ENCODE data around the gene RTL1. TPM values are rescaled to one million over a fixed set of nuclear protein-coding genes. Genes with fewer than 3 reads are reported as not detected.

Gene RTL1
- total RNA-seq, 1 donor from 2014 or later: not detected

DNA sequence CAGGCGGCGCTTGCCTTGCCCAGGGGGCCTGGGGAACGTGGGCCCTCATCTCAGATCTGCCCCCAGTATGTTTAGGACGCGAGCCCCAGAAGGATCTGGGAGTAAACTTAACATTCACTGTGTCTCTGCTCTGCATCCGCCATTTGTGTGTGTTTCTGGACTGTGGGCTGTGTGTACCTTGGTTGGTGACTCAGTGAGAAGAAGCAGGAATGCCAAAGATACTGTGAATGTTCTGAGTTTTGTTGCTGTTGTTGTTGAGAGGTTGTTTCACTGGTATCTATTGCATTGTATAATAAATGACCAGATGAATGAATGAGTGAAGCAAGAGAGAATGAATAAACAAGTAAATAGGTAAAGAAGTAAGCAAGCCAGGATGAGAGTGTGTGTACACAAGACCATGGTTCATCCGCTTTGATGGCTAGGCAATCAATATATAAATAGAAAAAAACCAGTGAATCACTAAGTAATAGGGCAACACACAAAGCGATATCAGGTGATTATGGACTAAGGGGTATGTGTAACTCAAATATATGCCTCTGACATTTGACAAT, 57.1 kb downstream of the RTL1 start:
- TF ChIP-seq, protein P1, sequence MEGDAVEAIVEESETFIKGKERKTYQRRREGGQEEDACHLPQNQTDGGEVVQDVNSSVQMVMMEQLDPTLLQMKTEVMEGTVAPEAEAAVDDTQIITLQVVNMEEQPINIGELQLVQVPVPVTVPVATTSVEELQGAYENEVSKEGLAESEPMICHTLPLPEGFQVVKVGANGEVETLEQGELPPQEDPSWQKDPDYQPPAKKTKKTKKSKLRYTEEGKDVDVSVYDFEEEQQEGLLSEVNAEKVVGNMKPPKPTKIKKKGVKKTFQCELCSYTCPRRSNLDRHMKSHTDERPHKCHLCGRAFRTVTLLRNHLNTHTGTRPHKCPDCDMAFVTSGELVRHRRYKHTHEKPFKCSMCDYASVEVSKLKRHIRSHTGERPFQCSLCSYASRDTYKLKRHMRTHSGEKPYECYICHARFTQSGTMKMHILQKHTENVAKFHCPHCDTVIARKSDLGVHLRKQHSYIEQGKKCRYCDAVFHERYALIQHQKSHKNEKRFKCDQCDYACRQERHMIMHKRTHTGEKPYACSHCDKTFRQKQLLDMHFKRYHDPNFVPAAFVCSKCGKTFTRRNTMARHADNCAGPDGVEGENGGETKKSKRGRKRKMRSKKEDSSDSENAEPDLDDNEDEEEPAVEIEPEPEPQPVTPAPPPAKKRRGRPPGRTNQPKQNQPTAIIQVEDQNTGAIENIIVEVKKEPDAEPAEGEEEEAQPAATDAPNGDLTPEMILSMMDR (IDR thresholded peaks at IDR 0.05): no peak
- H3K4me3 ChIP-seq: no peak overlapping the region
- intact Hi-C loops (cut with DNase I): no loop called here
- DNase-seq: peak; percentile 15
- peaks cover 4% of the 10 kb centered on the region for H3K4me1 ChIP-seq
- no peaks in the 10 kb centered on the region for H3K9me3 ChIP-seq
- no peak for ATAC-seq
- no peaks in the 10 kb centered on the region for H3K36me3 ChIP-seq
- H3K27me3 ChIP-seq (ENCODE audit: low read depth): no peaks in the 10 kb centered on the region
- H3K27ac ChIP-seq: no peak overlapping the region

DNA sequence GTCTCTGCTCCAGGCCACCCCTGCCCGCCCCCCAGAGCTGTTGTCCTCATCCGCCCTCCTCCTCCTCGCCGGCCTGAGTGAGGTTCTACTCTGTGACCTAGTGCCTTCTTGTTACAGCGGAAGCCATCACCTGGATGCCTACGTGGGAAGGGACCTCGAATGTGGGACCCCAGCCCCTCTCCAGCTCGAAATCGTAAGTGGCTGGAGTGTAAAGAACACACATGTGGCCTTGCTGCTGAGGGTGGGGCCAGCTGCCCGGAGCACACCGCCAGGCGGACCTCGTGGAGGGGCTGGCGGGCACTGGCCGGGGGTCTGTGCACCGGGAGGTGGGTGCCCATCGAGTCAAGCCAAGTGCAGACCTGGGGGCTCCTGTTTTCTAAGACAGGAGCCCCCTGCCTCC, 58.2 kb downstream of the RTL1 start:
- ATAC-seq (no peak), DNase-seq (no peak)
- peaks cover 4% of the 10 kb centered on the region for H3K4me1 ChIP-seq
- TF ChIP-seq, protein P1 (IDR thresholded peaks at IDR 0.05): no peak
- no peak overlapping the region for H3K4me3 ChIP-seq
- H3K27ac ChIP-seq: no peak overlapping the region
- H3K9me3 ChIP-seq: no peaks in the 10 kb centered on the region
- no peaks in the 10 kb centered on the region for H3K27me3 ChIP-seq (ENCODE audit: low read depth)
- no peaks in the 10 kb centered on the region for H3K36me3 ChIP-seq
- intact Hi-C loops (cut with DNase I): no loop called here

DNA sequence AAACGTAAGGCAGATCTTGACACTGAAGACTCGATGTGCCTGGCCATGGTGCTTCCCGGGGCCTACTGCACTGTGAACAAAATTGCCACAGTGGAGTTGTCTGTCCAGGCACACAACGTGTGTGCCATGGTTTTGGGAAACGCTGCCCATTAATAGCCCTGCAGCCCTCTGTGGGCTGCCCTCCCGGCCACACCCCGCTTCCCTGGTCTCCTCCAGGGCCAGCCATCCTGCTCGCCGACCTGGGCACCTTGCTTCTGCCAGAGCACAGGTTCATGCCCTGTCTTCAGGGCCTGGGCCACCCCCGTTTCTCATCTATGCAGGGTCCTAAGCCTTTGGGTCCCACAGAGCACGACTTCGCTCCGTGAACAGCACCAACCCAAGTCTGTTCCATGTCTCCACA, 58.7 kb downstream of the RTL1 start:
- peaks cover 4% of the 10 kb centered on the region for H3K4me1 ChIP-seq
- no peaks in the 10 kb centered on the region for H3K36me3 ChIP-seq
- no peaks in the 10 kb centered on the region for H3K9me3 ChIP-seq
- intact Hi-C loops (cut with DNase I): no loop called here
- H3K27me3 ChIP-seq (ENCODE audit: low read depth): no peaks in the 10 kb centered on the region
- no peak overlapping the region for H3K4me3 ChIP-seq
- no peak for ATAC-seq
- TF ChIP-seq, protein P1 (IDR thresholded peaks at IDR 0.05): no peak
- DNase-seq: peak; percentile 37
- H3K27ac ChIP-seq: no peak overlapping the region

DNA sequence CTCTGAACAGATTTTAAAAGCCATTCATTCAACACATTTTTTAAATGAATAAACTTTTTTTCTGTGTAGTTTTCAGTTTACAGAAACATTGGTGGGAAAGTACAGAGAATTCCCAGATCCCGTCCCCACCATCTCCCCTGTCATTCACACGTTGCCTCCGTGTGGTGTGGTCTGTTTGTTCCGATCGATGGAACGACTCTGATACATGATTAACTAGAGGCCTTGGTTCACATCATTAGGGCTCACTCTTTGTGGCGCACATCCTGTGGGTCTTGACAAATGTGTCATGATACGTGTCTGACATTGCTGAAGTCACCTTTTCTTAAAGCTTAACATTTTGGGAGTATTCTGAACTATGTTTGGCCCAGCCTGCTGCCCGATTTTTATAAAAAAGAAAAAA, 59.1 kb downstream of the RTL1 start:
- H3K27me3 ChIP-seq (ENCODE audit: low read depth): no peaks in the 10 kb centered on the region
- ATAC-seq: no peak
- TF ChIP-seq, protein P1 (IDR thresholded peaks at IDR 0.05): no peak
- intact Hi-C loops (cut with DNase I): no loop called here
- H3K4me1 ChIP-seq: peaks cover 4% of the 10 kb centered on the region
- no peaks in the 10 kb centered on the region for H3K9me3 ChIP-seq
- H3K36me3 ChIP-seq: no peaks in the 10 kb centered on the region
- no peak overlapping the region for H3K4me3 ChIP-seq
- H3K27ac ChIP-seq: no peak overlapping the region
- DNase-seq: peak; percentile 6

DNA sequence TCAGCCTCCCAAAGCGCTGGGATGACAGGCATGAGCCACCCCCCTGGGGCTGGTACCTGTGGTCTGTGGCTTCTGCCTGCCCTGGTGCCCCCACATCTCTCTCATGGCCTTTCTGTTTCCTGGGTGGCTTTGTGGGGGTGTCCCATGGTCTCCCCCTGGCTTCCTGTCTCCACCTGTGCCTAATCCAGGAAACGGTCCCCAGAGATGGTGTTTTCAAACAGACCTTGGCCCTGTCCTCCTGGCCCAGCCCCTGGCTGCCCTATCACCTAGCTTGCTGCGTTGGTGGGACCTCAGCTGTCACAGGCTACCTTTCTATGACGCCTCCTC, 59.5 kb downstream of the RTL1 start:
- intact Hi-C loops (cut with DNase I): no loop called here
- Histone ChIP-seq H3K27ac (no peak overlapping the region), H3K9me3 (no peaks in the 10 kb centered on the region), H3K27me3 (ENCODE audit: low read depth) (no peaks in the 10 kb centered on the region), H3K4me3 (no peak overlapping the region), H3K4me1 (peaks cover under 1% of the 10 kb centered on the region), H3K36me3 (no peaks in the 10 kb centered on the region)
- DNase-seq (peak; percentile 10), ATAC-seq (no peak)
- TF ChIP-seq, protein P1 (IDR thresholded peaks at IDR 0.05): no peak

DNA sequence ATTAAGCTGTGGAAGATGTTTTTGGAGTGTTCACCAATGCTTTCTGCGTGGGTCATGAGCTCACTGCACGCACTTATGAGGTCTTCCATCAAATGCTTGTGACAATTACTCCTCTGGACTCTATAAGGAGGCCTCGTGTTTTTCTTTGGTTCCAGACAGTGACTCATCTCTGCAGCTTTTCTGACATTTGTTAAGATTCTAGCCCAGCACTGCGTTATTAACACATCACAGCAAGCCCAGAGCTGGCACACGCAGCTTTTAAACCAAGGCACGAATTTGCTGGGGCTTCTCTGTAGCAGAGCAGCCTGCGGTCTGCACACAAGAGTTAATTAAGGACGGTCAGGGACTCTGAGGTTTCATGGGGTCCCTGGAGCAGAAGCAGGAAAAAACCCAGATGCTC, 60.7 kb downstream of the RTL1 start:
- Histone ChIP-seq H3K4me3 (no peak overlapping the region), H3K27ac (no peak overlapping the region), H3K27me3 (ENCODE audit: low read depth) (no peaks in the 10 kb centered on the region), H3K9me3 (no peaks in the 10 kb centered on the region), H3K36me3 (no peaks in the 10 kb centered on the region), H3K4me1 (no peaks in the 10 kb centered on the region)
- TF ChIP-seq, protein P1 (IDR thresholded peaks at IDR 0.05): no peak
- ATAC-seq (no peak), DNase-seq (peak; percentile 10)
- intact Hi-C loops (cut with DNase I): no loop called here

Measured in lower lobe of right lung (tissue), 2 donors.